AG09319 (cell line): ENCODE measurements around the gene SNX33.
"Not testable (repeated sequence)": the region's sequence is repeated elsewhere in the genome, so short reads cannot be mapped to it uniquely, and the experiment has no call there.

Experiments used
- DNase-seq: peaks from one replicate; pipeline ENCODE4 v3.0.0-alpha.2; 2010; ENCODE audit warnings: low read depth; ENCODE audit errors: extremely low read depth
- TF ChIP-seq, protein P1 (sequence below): IDR thresholded peaks from 2 replicates; pipeline ENCODE4 v1.5.1; 2011; ENCODE audit warnings: low read depth, mild to moderate bottlenecking, inconsistent platforms, low read length, moderate library complexity

Gene SNX33

DNA sequence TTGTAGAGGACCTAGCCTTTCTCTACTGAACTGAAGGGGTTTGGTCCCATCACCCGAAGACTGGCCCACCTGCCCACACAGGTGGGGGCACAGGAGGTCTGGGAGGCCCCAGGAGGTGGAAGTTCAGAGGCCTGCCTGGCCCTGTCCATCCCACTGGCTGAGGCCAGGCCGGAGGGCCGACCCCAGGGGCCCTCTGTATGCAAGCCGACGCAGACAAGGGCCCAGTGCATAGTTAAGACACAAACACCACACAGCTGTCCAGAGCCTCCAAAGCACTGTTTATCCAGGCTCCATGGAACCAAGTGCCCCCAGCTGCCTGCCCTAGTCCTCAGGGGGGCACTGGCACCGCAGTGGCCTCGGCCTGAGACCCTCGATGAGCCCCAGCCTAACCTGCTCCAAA, 26.7 kb downstream of the SNX33 start:
- TF ChIP-seq, protein P1, sequence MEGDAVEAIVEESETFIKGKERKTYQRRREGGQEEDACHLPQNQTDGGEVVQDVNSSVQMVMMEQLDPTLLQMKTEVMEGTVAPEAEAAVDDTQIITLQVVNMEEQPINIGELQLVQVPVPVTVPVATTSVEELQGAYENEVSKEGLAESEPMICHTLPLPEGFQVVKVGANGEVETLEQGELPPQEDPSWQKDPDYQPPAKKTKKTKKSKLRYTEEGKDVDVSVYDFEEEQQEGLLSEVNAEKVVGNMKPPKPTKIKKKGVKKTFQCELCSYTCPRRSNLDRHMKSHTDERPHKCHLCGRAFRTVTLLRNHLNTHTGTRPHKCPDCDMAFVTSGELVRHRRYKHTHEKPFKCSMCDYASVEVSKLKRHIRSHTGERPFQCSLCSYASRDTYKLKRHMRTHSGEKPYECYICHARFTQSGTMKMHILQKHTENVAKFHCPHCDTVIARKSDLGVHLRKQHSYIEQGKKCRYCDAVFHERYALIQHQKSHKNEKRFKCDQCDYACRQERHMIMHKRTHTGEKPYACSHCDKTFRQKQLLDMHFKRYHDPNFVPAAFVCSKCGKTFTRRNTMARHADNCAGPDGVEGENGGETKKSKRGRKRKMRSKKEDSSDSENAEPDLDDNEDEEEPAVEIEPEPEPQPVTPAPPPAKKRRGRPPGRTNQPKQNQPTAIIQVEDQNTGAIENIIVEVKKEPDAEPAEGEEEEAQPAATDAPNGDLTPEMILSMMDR, result no peak
- DNase-seq, result no peak

DNA sequence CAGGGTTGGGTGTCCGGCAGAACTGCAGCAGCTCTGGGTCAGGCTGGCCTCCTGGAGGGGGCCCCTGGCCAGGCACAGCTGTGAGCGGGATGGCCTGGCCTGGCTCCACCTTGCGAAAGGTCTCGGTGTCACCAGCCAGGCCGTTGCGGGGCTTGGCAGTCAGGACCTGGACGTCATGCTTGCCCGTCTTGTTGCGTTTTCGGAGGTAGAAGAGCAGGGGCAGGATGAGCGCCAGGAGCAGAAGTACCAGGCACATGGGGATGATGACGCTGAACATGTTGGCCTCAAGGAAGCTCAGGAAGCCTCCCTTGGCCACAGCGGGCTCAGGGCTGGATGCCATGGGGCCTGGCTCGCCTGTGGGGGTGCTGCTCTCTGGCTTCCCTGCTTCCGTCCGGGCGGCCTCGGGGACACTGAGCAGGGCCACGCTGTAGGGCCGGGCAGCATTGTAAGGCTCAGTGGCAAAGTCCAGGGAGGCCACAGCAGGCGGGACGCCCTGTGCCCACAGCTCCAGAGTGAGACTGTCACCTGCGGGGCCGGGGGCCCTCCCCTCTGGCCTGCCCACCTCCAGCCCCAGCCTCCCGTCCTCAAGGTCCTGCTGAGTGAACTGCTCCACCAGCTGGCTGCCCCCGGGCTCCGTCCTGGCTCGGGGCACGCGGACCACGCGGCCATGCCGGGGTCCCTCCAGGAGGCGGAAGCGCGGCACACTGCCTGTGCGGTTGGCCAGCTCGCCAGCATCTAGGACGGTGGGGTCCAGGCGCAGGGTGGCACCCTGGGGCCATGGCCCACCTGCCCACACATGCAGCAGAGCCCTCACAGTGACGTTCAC, 28.1 kb downstream of the SNX33 start:
- TF ChIP-seq, protein P1, result no peak
- DNase-seq, result no peak

DNA sequence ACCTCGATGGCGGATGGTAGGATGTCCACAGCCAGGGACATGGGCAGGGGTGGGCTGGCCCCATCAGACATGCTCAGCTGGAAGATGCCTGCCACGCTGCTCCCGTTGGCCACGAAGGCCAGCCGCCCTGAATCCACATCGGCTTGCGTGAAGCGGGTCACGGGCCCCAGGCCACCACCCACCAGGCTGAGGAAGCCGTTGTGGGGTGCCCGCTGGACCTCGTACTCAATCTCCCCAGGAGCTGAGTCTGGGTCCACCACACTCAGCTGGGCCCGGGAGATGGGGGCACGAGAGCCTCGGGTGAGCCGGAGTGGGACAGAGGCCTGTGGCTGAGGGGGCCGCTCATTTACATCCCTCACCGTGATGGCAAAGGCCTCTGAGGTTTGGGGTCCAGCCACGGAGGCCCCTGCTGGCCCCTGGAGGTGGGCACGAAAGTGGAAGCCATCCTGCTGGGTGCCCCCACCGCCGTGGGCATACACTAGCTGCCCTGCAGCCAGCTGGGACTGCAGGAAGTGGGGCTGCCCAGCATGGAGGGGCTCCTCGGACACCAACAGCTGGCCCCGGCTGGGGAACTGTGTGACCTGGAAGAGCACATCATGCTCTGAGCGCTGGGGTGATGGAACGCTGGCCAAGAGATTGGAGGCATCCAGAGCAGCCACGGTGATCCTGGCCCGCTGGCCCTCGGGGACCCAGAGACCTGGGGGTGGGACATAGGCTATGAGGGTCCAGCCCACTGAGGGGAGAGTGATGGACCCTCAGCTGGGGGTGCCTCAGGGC, 29.2 kb downstream of the SNX33 start:
- TF ChIP-seq, protein P1, result no peak
- no peak for DNase-seq

DNA sequence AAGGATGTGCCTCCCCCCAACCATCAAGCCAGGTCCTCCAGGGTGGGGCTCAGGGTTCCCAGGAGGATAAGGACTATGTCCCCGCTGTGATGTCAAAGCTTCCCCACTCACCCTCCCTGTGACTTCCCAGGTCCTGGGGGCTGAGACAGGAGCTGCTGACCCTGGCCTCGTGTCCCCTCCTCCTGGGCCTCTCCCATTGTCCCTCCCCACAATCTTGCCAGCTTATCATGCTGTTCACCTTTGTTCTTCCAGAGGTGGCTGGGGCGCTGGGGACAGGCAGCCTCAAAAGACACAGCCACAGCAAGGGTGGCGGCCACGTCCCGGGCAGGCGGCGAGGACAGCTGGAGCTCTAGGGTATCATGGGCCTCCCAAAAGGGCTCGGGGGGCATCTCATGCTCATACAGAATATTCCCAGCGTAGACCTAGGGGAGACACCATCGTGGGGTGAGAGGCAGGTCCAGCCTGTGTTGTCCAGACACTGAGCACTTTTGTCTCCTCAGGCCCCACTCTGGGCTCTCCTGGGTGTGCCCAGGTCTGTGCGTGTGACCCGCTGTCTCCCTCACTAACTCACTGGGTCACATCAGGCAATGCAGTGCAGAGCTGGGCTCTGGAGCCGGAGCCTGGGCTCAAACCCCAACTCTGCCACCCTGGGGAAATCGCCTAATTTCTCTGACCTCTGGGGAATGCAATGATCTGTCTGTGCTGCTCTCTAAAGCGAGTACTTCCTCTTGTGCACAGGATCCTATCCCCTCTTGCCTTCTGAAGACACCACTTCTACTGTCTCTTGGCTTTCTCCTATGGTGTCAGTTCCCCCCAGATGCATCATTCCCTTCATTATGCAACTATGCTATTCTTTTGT, 30.0 kb downstream of the SNX33 start:
- no peak for DNase-seq
- TF ChIP-seq, protein P1, result no peak

DNA sequence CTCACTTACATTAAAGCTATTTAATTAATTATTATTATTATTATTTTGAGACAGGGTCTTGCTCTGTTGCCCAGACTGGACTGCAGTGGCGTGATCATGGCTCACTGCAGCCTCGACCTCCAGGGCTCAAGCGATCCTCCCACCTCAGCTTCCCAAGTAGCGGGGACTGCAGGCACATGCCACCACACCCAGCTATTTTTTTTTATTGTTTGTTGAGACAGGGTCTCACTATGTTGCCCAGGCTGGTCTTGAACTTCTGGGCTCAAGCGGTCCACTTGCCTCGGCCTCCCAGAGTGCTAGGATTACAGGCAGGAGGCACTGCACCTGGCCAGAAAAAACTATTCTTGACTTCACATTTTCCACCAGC, 30.6 kb downstream of the SNX33 start:
- not testable (repeated sequence) for DNase-seq

DNA sequence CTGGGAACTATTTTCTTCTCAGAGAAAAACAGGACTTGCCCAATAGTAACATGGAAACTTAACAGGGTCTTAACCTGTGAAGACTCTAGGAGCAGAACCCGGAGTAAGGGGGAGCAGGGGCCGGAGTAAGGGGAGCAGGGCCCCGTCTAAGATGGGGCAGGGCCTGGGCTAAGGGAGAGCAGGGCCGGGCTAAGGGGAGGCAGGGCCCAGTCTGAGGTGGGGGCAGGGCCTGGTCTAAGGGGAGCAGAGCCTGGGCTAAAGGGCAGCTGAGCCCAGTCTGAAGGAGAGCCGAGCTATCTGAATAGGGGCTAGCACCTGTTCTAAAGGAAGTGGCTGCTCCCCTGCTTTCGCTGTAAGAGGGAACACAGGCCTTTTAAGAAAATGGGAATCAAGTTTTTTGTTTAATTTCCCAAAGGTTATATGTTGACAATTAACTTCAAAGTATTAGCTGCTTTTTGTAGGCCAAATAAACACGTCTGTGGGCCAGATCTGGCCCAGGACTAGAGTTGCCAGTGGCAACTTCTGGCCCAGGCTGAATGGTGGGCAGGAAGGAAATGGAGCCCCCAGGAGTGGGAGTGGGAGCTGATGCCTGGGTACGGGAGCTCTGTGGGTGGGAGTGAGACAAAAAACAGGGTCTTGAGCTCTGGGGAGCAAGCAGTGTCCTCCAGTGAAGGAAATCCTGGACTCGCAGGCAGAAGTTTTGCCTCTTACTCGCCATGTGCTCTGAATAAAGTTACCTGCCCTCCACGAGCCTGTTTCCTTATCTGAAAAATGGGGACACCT, 32.5 kb downstream of the SNX33 start:
- DNase-seq, result no peak
- TF ChIP-seq, protein P1, result no peak
